ENCODE data around the gene PERM1.
"Not testable (repeated sequence)": the region's sequence is repeated elsewhere in the genome, so short reads cannot be mapped to it uniquely, and the experiment has no call there.

Gene PERM1

DNA sequence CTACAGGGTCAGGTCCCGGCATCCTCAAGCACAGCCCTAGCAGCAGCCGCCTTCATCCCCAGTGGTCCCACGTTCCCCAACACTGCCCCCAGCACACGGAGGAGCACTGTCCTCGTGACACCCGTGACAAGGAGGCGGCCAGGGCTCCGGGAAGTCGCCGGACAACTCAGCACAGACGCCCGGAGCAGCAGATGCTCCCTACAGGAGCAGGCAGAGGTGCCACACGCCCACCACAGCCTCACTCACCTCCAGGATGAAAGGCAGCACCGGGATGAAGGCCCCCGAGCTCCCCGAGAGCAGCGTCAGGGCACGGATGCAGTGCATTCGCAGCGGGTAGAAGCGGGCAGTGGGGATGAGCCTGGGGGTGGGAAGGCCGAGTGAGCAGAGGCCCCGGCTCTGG is 31.0 kb downstream of the PERM1 start:
- Histone ChIP-seq H3K36me3 (ENCODE audit: control insufficient read depth, insufficient read depth, low read length) (peaks cover 34% of the 10 kb centered on the region), H4K8ac (ENCODE audit: low read depth, low read length) (no peak overlapping the region), H3K4me3 (ENCODE audit: low read length) (no peak overlapping the region), H3K23ac (ENCODE audit: low read length) (no peak overlapping the region), H3K18ac (ENCODE audit: low read length) (no peak overlapping the region), H2BK120ac (ENCODE audit: low read depth, low read length) (no peak overlapping the region), H3K79me1 (ENCODE audit: low read length) (peaks cover 7% of the 10 kb centered on the region), H3K27ac (ENCODE audit: low read depth, low read length) (no peak overlapping the region), H3K27me3 (ENCODE audit: insufficient read depth, low read length, poor library complexity) (no peaks in the 10 kb centered on the region), H3K4ac (ENCODE audit: low read depth, low read length) (no peak overlapping the region), H2AK5ac (ENCODE audit: low read length) (no peak overlapping the region), H2BK15ac (replicated peaks; ENCODE audit: low read depth) (no peak overlapping the region), H2BK5ac (ENCODE audit: low read length) (no peak overlapping the region), H3K9ac (ENCODE audit: low read length) (no peak overlapping the region), H3K56ac (ENCODE audit: low read length) (no peak overlapping the region), H3K4me2 (ENCODE audit: low read length) (no peak overlapping the region), H3K4me1 (ENCODE audit: control insufficient read depth, low read depth, low read length) (no peaks in the 10 kb centered on the region), H4K5ac (ENCODE audit: low read length) (no peak overlapping the region), H3K79me2 (ENCODE audit: control insufficient read depth, insufficient read depth, low read length) (no peaks in the 10 kb centered on the region)
- WGBS (ENCODE audit: extremely low coverage, insufficient coverage, low lambda C conversion rate), result no CpG with 5 or more reads among the region's 23 CpGs
- no peak for DNase-seq

DNA sequence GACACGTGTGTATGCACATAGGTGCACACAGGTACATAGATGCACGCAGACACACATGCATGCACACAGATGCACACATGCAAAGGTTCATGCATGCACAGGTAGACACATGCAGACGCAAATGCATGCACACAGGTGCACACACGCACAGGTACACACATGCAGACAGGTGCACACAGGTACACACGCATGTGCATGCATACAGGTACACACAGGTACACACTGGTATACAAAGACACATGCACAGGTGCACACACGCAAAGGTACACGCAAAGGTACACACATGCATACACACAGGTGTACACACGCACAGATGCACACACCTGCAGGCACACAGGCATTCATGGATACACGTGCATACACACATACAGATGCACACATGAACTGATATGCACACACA is 31.6 kb downstream of the PERM1 start:
- H3K4me2 ChIP-seq (ENCODE audit: low read length), result no peak overlapping the region
- no peak for DNase-seq
- no peaks in the 10 kb centered on the region for H3K4me1 ChIP-seq (ENCODE audit: control insufficient read depth, low read depth, low read length)
- no peak overlapping the region for H3K4me3 ChIP-seq (ENCODE audit: low read length)
- no peak overlapping the region for H3K56ac ChIP-seq (ENCODE audit: low read length)
- no peak overlapping the region for H4K5ac ChIP-seq (ENCODE audit: low read length)
- no peak overlapping the region for H3K9ac ChIP-seq (ENCODE audit: low read length)
- no peak overlapping the region for H2BK120ac ChIP-seq (ENCODE audit: low read depth, low read length)
- no peak overlapping the region for H2AK5ac ChIP-seq (ENCODE audit: low read length)
- no peak overlapping the region for H2BK5ac ChIP-seq (ENCODE audit: low read length)
- no peak overlapping the region for H3K4ac ChIP-seq (ENCODE audit: low read depth, low read length)
- peaks cover 7% of the 10 kb centered on the region for H3K79me1 ChIP-seq (ENCODE audit: low read length)
- H3K36me3 ChIP-seq (ENCODE audit: control insufficient read depth, insufficient read depth, low read length), result peaks cover 30% of the 10 kb centered on the region
- no peaks in the 10 kb centered on the region for H3K27me3 ChIP-seq (ENCODE audit: insufficient read depth, low read length, poor library complexity)
- H3K79me2 ChIP-seq (ENCODE audit: control insufficient read depth, insufficient read depth, low read length), result no peaks in the 10 kb centered on the region
- H2BK15ac ChIP-seq (replicated peaks; ENCODE audit: low read depth), result no peak overlapping the region
- H3K18ac ChIP-seq (ENCODE audit: low read length), result no peak overlapping the region
- WGBS (ENCODE audit: extremely low coverage, insufficient coverage, low lambda C conversion rate), result no CpG with 5 or more reads among the region's 9 CpGs
- no peak overlapping the region for H3K23ac ChIP-seq (ENCODE audit: low read length)
- H3K27ac ChIP-seq (ENCODE audit: low read depth, low read length), result no peak overlapping the region
- no peak overlapping the region for H4K8ac ChIP-seq (ENCODE audit: low read depth, low read length)

DNA sequence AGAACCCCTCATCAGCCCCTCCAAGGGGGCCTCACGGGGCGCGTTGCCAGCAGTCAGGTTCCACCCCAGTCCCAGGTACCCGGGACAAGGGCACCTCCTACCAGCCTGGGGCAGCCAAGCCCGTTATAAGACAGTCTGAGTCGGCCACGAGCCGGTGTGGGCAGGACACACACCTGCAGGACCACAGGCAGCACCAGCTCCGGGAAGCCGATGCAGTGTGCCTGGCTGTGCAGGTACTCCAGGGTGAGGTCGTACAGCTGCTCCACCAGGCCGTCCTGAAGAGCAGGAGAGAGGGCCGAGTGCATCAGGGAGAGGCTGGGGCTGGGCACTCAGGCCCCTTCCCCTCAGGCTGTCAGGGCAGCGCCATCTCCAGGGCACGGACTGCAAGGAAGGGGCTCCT is 33.9 kb downstream of the PERM1 start:
- Histone ChIP-seq H2BK120ac (ENCODE audit: low read depth, low read length) (no peak overlapping the region), H3K4me3 (ENCODE audit: low read length) (no peak overlapping the region), H4K5ac (ENCODE audit: low read length) (no peak overlapping the region), H3K56ac (ENCODE audit: low read length) (no peak overlapping the region), H2BK5ac (ENCODE audit: low read length) (no peak overlapping the region), H3K9ac (ENCODE audit: low read length) (no peak overlapping the region), H2AK5ac (ENCODE audit: low read length) (no peak overlapping the region), H3K4ac (ENCODE audit: low read depth, low read length) (no peak overlapping the region), H3K79me2 (ENCODE audit: control insufficient read depth, insufficient read depth, low read length) (no peaks in the 10 kb centered on the region), H3K27me3 (ENCODE audit: insufficient read depth, low read length, poor library complexity) (no peaks in the 10 kb centered on the region), H4K8ac (ENCODE audit: low read depth, low read length) (no peak overlapping the region), H3K4me2 (ENCODE audit: low read length) (no peak overlapping the region), H3K36me3 (ENCODE audit: control insufficient read depth, insufficient read depth, low read length) (peaks cover 21% of the 10 kb centered on the region), H2BK15ac (replicated peaks; ENCODE audit: low read depth) (no peak overlapping the region), H3K79me1 (ENCODE audit: low read length) (peaks cover 7% of the 10 kb centered on the region), H3K4me1 (ENCODE audit: control insufficient read depth, low read depth, low read length) (no peaks in the 10 kb centered on the region), H3K23ac (ENCODE audit: low read length) (no peak overlapping the region), H3K27ac (ENCODE audit: low read depth, low read length) (no peak overlapping the region), H3K18ac (ENCODE audit: low read length) (no peak overlapping the region)
- WGBS (ENCODE audit: extremely low coverage, insufficient coverage, low lambda C conversion rate), result no CpG with 5 or more reads among the region's 15 CpGs
- DNase-seq, result no peak

DNA sequence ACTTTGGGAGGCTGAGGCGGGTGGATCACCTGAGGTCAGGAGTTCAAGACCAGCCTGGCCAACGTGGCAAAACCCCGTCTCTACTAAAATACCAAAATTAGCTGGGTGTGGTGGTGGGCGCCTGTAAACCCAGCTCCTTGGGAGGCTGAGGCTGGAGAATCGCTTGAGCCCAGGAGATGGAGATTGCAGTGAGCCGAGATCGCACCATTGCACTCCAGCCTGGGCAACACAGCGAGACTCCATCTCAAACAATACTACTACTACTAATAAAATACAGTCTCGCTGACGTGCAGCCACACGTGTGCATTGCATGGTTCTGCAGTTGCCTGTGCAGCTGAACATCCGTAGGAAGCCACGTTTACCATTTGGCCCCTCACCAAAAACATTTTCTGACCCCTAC is 35.1 kb downstream of the PERM1 start:
- not testable (repeated sequence) for H3K4me1 ChIP-seq (ENCODE audit: control insufficient read depth, low read depth, low read length); H3K27me3 ChIP-seq (ENCODE audit: insufficient read depth, low read length, poor library complexity); H3K79me1 ChIP-seq (ENCODE audit: low read length); H3K27ac ChIP-seq (ENCODE audit: low read depth, low read length); DNase-seq; H3K56ac ChIP-seq (ENCODE audit: low read length); H4K5ac ChIP-seq (ENCODE audit: low read length); H3K9ac ChIP-seq (ENCODE audit: low read length); H3K79me2 ChIP-seq (ENCODE audit: control insufficient read depth, insufficient read depth, low read length); H4K8ac ChIP-seq (ENCODE audit: low read depth, low read length); H2BK120ac ChIP-seq (ENCODE audit: low read depth, low read length); H2AK5ac ChIP-seq (ENCODE audit: low read length); H3K23ac ChIP-seq (ENCODE audit: low read length); H3K4me3 ChIP-seq (ENCODE audit: low read length); H2BK5ac ChIP-seq (ENCODE audit: low read length); H3K4ac ChIP-seq (ENCODE audit: low read depth, low read length); H3K4me2 ChIP-seq (ENCODE audit: low read length); H3K18ac ChIP-seq (ENCODE audit: low read length); H2BK15ac ChIP-seq (replicated peaks; ENCODE audit: low read depth)
- no CpG with 5 or more reads among the region's 13 CpGs for WGBS (ENCODE audit: extremely low coverage, insufficient coverage, low lambda C conversion rate)
- H3K36me3 ChIP-seq (ENCODE audit: control insufficient read depth, insufficient read depth, low read length), result peaks cover 17% of the 10 kb centered on the region

DNA sequence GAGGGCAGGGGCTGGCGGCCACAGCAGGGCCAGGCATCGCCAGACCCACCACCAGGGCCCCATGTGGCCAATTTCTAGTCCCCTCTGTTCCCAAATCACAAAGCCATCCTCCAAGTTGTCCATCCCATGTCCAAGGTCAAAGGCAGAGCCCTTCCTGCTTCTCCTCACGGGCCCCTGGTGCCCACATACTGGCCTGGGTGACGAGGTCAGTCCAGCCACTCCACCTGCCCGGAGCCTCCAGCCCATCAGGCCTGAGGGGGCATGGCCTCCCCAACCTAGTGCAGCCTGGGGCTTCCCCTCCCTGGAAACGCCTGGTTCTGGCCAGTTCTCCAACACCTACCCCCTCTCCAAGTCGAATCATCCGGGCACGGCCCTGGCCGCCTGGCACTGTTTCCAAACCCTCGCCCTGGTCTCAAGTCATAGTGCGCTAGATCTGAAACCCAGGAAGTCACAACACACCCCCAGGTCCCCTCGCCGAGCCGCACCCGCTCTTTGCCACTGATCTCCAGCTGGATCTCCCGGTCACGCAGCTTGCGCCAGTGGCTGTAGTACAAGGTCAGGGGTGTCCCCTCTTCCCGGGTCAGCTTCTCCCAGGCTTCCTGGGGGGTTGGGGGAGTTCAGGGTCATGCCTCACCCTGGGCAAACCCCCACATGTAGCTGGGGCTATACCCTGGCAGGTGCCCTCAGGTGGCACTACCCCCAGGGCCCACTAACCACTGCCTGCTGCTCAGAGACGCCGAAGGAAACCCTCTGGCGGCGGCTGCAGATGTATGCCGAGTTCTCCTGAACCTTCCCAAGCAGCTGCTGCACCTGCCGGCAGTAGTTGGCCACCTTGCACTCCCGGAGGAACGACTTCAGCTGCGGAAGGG is 36.0 kb downstream of the PERM1 start:
- Histone ChIP-seq H2BK120ac (ENCODE audit: low read depth, low read length) (no peak overlapping the region), H3K27ac (ENCODE audit: low read depth, low read length) (no peak overlapping the region), H3K4me3 (ENCODE audit: low read length) (no peak overlapping the region), H2AK5ac (ENCODE audit: low read length) (no peak overlapping the region), H3K79me2 (ENCODE audit: control insufficient read depth, insufficient read depth, low read length) (no peaks in the 10 kb centered on the region), H4K5ac (ENCODE audit: low read length) (no peak overlapping the region), H2BK5ac (ENCODE audit: low read length) (no peak overlapping the region), H3K4ac (ENCODE audit: low read depth, low read length) (no peak overlapping the region), H3K18ac (ENCODE audit: low read length) (no peak overlapping the region), H3K4me2 (ENCODE audit: low read length) (no peak overlapping the region), H3K36me3 (ENCODE audit: control insufficient read depth, insufficient read depth, low read length) (peaks cover 16% of the 10 kb centered on the region), H3K56ac (ENCODE audit: low read length) (no peak overlapping the region), H3K9ac (ENCODE audit: low read length) (no peak overlapping the region), H3K23ac (ENCODE audit: low read length) (no peak overlapping the region), H3K27me3 (ENCODE audit: insufficient read depth, low read length, poor library complexity) (no peaks in the 10 kb centered on the region), H2BK15ac (replicated peaks; ENCODE audit: low read depth) (no peak overlapping the region), H3K4me1 (ENCODE audit: control insufficient read depth, low read depth, low read length) (no peaks in the 10 kb centered on the region), H4K8ac (ENCODE audit: low read depth, low read length) (no peak overlapping the region), H3K79me1 (ENCODE audit: low read length) (peaks cover 7% of the 10 kb centered on the region)
- DNase-seq, result no peak
- WGBS (ENCODE audit: extremely low coverage, insufficient coverage, low lambda C conversion rate), result no CpG with 5 or more reads among the region's 29 CpGs

All from mesendoderm (in vitro differentiated cells).